ENCODE data around the gene NLGN1. TPM values are rescaled to one million over a fixed set of nuclear protein-coding genes. Genes with fewer than 3 reads are reported as not detected.

The NLGN1 gene
- total RNA-seq, 3 donors from 2014 or later: 0.43 to 14.3 (median 2.0) TPM

DNA sequence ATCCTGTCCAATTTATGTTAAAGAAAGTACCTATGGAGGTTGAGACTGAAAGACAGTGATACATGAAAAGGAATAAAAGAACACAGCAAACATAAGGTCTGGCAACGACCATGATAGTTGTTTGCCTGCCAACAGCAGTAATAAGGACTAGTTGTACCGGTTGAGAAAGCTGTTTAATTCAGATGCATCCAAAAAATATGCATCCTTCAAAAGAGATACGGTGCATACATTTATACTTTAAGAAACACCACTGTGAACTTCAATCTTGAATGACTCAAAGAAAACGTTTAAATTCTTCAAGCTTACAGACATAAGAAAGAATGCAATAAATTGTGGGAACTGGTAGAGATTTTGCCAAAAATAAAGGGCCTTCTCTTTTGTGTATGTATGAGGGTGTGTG is 492.1 kb downstream of the NLGN1 start:
- intact Hi-C loops (cut with DNase I, micrococcal nuclease): no loop called here
- H3K9me3 ChIP-seq: no peaks in the 10 kb centered on the region
- TF ChIP-seq, protein P1, sequence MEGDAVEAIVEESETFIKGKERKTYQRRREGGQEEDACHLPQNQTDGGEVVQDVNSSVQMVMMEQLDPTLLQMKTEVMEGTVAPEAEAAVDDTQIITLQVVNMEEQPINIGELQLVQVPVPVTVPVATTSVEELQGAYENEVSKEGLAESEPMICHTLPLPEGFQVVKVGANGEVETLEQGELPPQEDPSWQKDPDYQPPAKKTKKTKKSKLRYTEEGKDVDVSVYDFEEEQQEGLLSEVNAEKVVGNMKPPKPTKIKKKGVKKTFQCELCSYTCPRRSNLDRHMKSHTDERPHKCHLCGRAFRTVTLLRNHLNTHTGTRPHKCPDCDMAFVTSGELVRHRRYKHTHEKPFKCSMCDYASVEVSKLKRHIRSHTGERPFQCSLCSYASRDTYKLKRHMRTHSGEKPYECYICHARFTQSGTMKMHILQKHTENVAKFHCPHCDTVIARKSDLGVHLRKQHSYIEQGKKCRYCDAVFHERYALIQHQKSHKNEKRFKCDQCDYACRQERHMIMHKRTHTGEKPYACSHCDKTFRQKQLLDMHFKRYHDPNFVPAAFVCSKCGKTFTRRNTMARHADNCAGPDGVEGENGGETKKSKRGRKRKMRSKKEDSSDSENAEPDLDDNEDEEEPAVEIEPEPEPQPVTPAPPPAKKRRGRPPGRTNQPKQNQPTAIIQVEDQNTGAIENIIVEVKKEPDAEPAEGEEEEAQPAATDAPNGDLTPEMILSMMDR (IDR thresholded peaks at IDR 0.05): no peak
- ATAC-seq (no peak), DNase-seq (no peak)
- no peaks in the 10 kb centered on the region for H3K4me1 ChIP-seq (ENCODE audit: low read depth)
- no peaks in the 10 kb centered on the region for H3K36me3 ChIP-seq (ENCODE audit: low read depth)
- H3K4me3 ChIP-seq: no peak overlapping the region

DNA sequence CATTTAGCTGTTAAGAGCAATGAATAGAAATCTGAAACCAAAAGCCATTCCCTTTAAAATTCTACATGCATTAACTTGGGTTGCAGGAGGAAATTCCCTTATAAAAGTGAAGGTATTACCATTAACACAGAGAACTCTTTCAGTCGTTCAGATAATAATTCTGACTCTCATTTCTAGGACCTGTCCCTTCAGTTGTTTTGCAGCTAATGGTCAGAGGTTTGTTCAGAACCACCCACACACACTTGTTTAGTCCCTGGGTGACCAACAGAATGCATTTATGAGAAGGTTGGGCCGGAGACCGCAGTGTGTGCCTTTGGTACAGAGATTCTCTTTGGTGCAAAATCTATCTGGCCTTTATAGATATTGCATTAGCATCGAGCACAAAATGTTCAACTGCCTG is 492.5 kb downstream of the NLGN1 start:
- Histone ChIP-seq H3K9me3 (no peaks in the 10 kb centered on the region), H3K36me3 (ENCODE audit: low read depth) (no peaks in the 10 kb centered on the region), H3K4me1 (ENCODE audit: low read depth) (no peaks in the 10 kb centered on the region), H3K4me3 (no peak overlapping the region)
- DNase-seq: no peak
- intact Hi-C loops (cut with DNase I, micrococcal nuclease): no loop called here
- TF ChIP-seq, protein P1 (IDR thresholded peaks at IDR 0.05): no peak
- ATAC-seq: no peak

- TF ChIP-seq, protein P1 (IDR thresholded peaks at IDR 0.05): no peak
- no peak for DNase-seq
- intact Hi-C loops (cut with DNase I, micrococcal nuclease): no loop called here
These were observed 493.9 kb downstream of the NLGN1 start for GRCh38 chr3:173891272-173892100.

DNA sequence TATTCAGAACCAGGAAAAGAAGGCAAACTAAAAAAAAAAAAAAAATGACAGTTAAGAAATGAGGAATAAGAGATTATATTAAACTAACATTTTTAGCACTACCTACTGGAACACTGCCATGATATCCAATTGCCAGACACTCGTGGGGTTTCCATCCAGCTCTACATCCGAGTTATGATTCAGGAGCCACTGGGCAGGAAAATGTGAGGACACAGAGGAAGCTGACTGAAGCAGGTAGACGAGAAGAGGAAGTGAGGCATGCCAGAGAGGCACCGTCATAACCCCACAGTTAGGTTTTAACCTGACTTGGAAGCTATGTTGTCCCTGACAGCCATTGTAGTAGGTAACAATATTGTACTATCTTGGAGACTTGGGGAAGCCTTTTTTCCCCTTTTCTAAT is 495.0 kb downstream of the NLGN1 start:
- DNase-seq (no peak), ATAC-seq (no peak)
- Histone ChIP-seq H3K9me3 (no peaks in the 10 kb centered on the region), H3K36me3 (ENCODE audit: low read depth) (no peaks in the 10 kb centered on the region), H3K4me3 (no peak overlapping the region), H3K4me1 (ENCODE audit: low read depth) (no peaks in the 10 kb centered on the region)
- intact Hi-C loops (cut with DNase I, micrococcal nuclease): no loop called here
- TF ChIP-seq, protein P1 (IDR thresholded peaks at IDR 0.05): no peak

More at GRCh38 chr3:173891272-173892100, 493.9 kb downstream of the NLGN1 start:
- no peak overlapping the region for H3K4me3 ChIP-seq
- no peaks in the 10 kb centered on the region for H3K36me3 ChIP-seq (ENCODE audit: low read depth)
- H3K4me1 ChIP-seq (ENCODE audit: low read depth): no peaks in the 10 kb centered on the region
- ATAC-seq: no peak
- H3K9me3 ChIP-seq: no peaks in the 10 kb centered on the region

GRCh38 chr3:173893066-173893465 is 495.5 kb downstream of the NLGN1 start:
- no peaks in the 10 kb centered on the region for H3K36me3 ChIP-seq (ENCODE audit: low read depth)
- DNase-seq (no peak), ATAC-seq (no peak)
- intact Hi-C loops (cut with DNase I, micrococcal nuclease): no loop called here
- H3K4me3 ChIP-seq: no peak overlapping the region
- TF ChIP-seq, protein P1 (IDR thresholded peaks at IDR 0.05): no peak
- no peaks in the 10 kb centered on the region for H3K4me1 ChIP-seq (ENCODE audit: low read depth)
- H3K9me3 ChIP-seq: no peaks in the 10 kb centered on the region
